ENCODE data around the gene JAGN1. TPM values are rescaled to one million over a fixed set of nuclear protein-coding genes. Genes with fewer than 3 reads are reported as not detected.

Gene JAGN1
- total and polyA plus RNA-seq, 9 of the 15 experiments (the other 6 are each of a cell fraction or from before 2014, with no cell fraction given), result 31.6 to 77.8 (median 40.3) TPM

DNA sequence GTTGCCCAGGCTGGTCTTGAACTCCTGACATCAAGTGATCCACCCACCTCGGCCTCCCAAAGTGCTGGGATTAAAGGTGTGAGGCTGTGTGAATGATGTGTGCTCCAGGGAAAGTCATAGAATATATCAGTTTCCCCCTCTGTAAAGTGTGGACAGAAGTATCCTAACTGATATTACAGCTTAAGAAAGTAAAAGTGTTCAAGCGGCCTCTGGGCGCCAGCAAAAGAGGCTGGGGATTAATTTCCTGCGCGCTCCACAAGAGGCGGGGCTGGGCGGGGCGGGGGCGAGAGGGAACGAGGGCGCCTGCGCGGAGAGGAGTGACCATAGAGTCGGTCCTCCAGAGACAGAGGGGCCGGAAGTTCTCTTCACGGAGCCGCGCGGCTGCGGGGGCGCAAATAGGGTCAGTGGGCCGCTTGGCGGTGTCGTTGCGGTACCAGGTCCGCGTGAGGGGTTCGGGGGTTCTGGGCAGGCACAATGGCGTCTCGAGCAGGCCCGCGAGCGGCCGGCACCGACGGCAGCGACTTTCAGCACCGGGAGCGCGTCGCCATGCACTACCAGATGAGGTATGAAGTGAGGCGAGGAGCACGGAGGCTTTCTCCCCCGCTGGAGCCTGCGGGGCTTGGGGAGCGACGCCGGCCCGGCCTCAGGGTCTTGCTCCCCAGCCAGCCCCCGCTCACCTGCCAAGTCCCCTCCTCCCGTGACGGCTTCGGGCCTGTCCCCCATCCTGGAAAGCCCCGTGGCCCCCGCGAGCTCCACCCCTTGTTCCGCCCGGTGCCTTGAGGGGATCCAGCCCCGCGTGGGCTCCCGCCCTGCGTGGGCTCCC, at the start of gene JAGN1 (continued):
- TF ChIP-seq RREB1 (CRISPR knock-in tag; IDR thresholded peaks at IDR 0.05) (peak; percentile 81; the same call in 1 of the 2 replicates), ZFP1 (CRISPR knock-in tag; IDR thresholded peaks at IDR 0.05) (no peak), SETDB1 (IDR thresholded peaks at IDR 0.05; ENCODE audit: low read length) (no peak), ELF1 (tag; IDR thresholded peaks at IDR 0.05) (peak; percentile 94), KLF13 (tag; IDR thresholded peaks at IDR 0.05; ENCODE audit: borderline replicate concordance, low read depth) (peak; percentile 9; the same call in 1 of the 2 replicates), DIDO1 (tag; IDR thresholded peaks at IDR 0.05; ENCODE audit: low read depth) (peak; percentile 86), GABPA (tag; conservative IDR thresholded peaks at IDR 0.05; ENCODE audit: low read depth) (peak; percentile 95), BCOR (IDR thresholded peaks at IDR 0.05) (peak; percentile 82), CXXC5 (CRISPR knock-in tag; IDR thresholded peaks at IDR 0.05) (peak; percentile 93), HNRNPK (IDR thresholded peaks at IDR 0.05; ENCODE audit: low read depth, low read length, poor library complexity, severe bottlenecking) (no peak), E2F3 (CRISPR knock-in tag; IDR thresholded peaks at IDR 0.05) (0 out of 2 replicates have a peak, but pooled peaks have one; percentile 37), ZBTB9 (CRISPR knock-in tag; IDR thresholded peaks at IDR 0.05) (peak; percentile 87), ATF1 (CRISPR knock-in tag; IDR thresholded peaks at IDR 0.05) (no peak), ATF1 (tag; IDR thresholded peaks at IDR 0.05) (peak; percentile 76; the same call in 1 of the 2 replicates)

Data from K562 (cell line).